CD4-positive, alpha-beta memory T cell (primary cell): Measurements from ENCODE around the gene EIF5AL1. TPM values are rescaled to one million over a fixed set of nuclear protein-coding genes. Genes with fewer than 3 reads are reported as not detected.
"Not testable (repeated sequence)": the region's sequence is repeated elsewhere in the genome, so short reads cannot be mapped to it uniquely, and the experiment has no call there.

Experiments
- CTCF ChIA-PET: fragments of 350-600 bp; sonication (Branson Sonifier 250); formaldehyde crosslinking; loops from one replicate; lab custom pipeline; 2021; ENCODE audit warnings: inconsistent platforms; ENCODE audit not compliant: partially characterized antibody; lab: Charles Lee
- POLR2A ChIA-PET: fragments of 350-600 bp; sonication (Branson Sonifier 250); formaldehyde crosslinking; loops from one replicate; lab custom pipeline; 2021; ENCODE audit not compliant: partially characterized antibody; lab: Charles Lee
- DNase-seq, 5 donors: peaks; one replicate each; pipeline versions ENCODE4 v3.0.0 to v3.0.0-alpha.2; 2020 to 2022; ENCODE audit warnings: mixed read lengths in 1 of 5
- H3K27ac ChIP-seq: one replicate; pipeline ENCODE4 v1.7.0; 2013; ENCODE audit warnings: low read depth, low read length
- H3K27me3 ChIP-seq: 2 replicates; pipeline ENCODE4 v1.7.0; 2013; ENCODE audit warnings: mild to moderate bottlenecking, low read length, moderate library complexity; ENCODE audit not compliant: insufficient read depth
- H3K36me3 ChIP-seq: 2 replicates; pipeline ENCODE4 v1.7.0; 2013; ENCODE audit warnings: mild to moderate bottlenecking, low read length, moderate library complexity; ENCODE audit not compliant: insufficient read depth
- H3K4me1 ChIP-seq: 2 replicates; pipeline ENCODE4 v1.7.0; 2013; ENCODE audit warnings: mild to moderate bottlenecking, low read length, moderate library complexity; ENCODE audit not compliant: insufficient read depth
- H3K4me3 ChIP-seq, 2 donors: one replicate each; pipeline ENCODE4 v1.7.0; 2013; ENCODE audit warnings: low read length in 2 of 2, mild to moderate bottlenecking in 1 of 2
- H3K9me3 ChIP-seq, 2 donors: one replicate each; pipeline ENCODE4 v1.7.0; 2013; ENCODE audit warnings: low read length in 2 of 2, control low read depth in 1 of 2; ENCODE audit not compliant: control insufficient read depth in 1 of 2
- H3K27ac Mint-ChIP-seq, 7 donors: one replicate each; pipeline ENCODE4 v1.8.0; 2020 to 2021; ENCODE audit warnings: mixed read lengths in 7 of 7, mild to moderate bottlenecking in 6 of 7, inconsistent platforms in 3 of 7, moderate library complexity in 3 of 7
- H3K27me3 Mint-ChIP-seq, 2 donors: one replicate each; pipeline ENCODE4 v1.8.0; 2020 to 2021; ENCODE audit warnings: mixed read lengths in 2 of 2
- H3K36me3 Mint-ChIP-seq, 2 donors: one replicate each; pipeline ENCODE4 v1.8.0; 2020 to 2021; ENCODE audit warnings: mixed read lengths in 2 of 2, inconsistent platforms in 1 of 2, mild to moderate bottlenecking in 1 of 2
- H3K4me1 Mint-ChIP-seq, 4 donors: one replicate each; pipeline ENCODE4 v1.8.0; 2020 to 2021; ENCODE audit warnings: mixed read lengths in 4 of 4, mild to moderate bottlenecking in 1 of 4
- H3K4me3 Mint-ChIP-seq, 8 donors: one replicate each; pipeline ENCODE4 v1.8.0; 2020 to 2021; ENCODE audit warnings: mixed read lengths in 8 of 8, mild to moderate bottlenecking in 7 of 8, moderate library complexity in 6 of 8, inconsistent platforms in 3 of 8
- H3K9me3 Mint-ChIP-seq, 8 donors: one replicate each; pipeline ENCODE4 v1.8.0; 2020 to 2021; ENCODE audit warnings: mixed read lengths in 8 of 8, mild to moderate bottlenecking in 5 of 8, inconsistent platforms in 3 of 8, moderate library complexity in 1 of 8
- intact Hi-C: fragments of 100-400 bp; cut with micrococcal nuclease; formaldehyde crosslinking; loops from one replicate; pipeline ENCODE4 v1.15.1; 2023
- polyA plus RNA-seq, 2 donors: library from polyadenylated mRNA; unstranded; fragments of 300-500 nt; fragmentation: Illumina TruSeq; gene quantifications; one replicate each; pipeline ENCODE4 v1.2.3, GENCODE V29; 2021
- total RNA-seq, 2 experiments: library from RNA; stranded (reverse); gene quantifications; one replicate each; pipeline ENCODE4 v1.2.3, GENCODE V29; 2021

Gene EIF5AL1
- total and polyA plus RNA-seq, 4 experiments from 2014 or later = 0.16 to 0.94 (median 0.58) TPM

DNA sequence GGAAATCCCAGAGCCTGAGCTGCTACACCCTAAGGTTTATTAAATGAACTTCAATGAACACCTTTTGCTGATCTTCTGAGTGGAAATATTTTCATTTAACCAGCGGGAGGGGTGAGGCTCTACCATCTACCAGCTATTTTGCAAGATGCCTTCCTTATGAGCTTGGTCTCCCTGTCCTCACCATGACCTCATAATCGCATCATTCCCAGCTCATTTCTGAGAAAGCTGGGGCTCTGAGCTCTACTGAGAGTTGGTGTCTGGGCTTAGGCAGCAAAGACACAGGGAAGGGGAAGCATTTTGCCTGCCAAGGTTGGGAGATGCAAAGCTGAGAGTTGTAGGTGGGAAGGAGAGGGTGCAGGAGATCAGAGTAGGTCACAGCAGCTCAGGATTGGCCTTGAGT, 7.8 kb upstream of the EIF5AL1 start:
- H3K9me3 ChIP-seq, H3K27me3 ChIP-seq, H3K4me3 Mint-ChIP-seq, H3K36me3 Mint-ChIP-seq, H3K9me3 Mint-ChIP-seq, CTCF ChIA-PET, POLR2A ChIA-PET, H3K4me1 Mint-ChIP-seq, intact Hi-C loops, H3K36me3 ChIP-seq, DNase-seq, H3K4me1 ChIP-seq, H3K27ac ChIP-seq, H3K4me3 ChIP-seq, H3K27ac Mint-ChIP-seq: not testable (repeated sequence)
- H3K27me3 Mint-ChIP-seq = peaks cover 10 to 16% of the 10 kb centered on the region in 2 donors

GRCh38 chr10:79505328-79505727, 7.0 kb upstream of the EIF5AL1 start:
- H3K4me3 Mint-ChIP-seq, H3K9me3 Mint-ChIP-seq, H3K9me3 ChIP-seq, intact Hi-C loops, H3K4me3 ChIP-seq, H3K27ac Mint-ChIP-seq, H3K36me3 Mint-ChIP-seq, DNase-seq, H3K36me3 ChIP-seq, POLR2A ChIA-PET, H3K27me3 ChIP-seq, H3K4me1 Mint-ChIP-seq, H3K4me1 ChIP-seq, H3K27ac ChIP-seq, CTCF ChIA-PET: not testable (repeated sequence)
- peaks cover 10 to 15% of the 10 kb centered on the region in 2 donors for H3K27me3 Mint-ChIP-seq

- Mint-ChIP-seq H3K9me3 (no peaks in the 10 kb centered on the region), H3K4me1 (peaks cover 0 to 2% (median under 1%) of the 10 kb centered on the region in 4 donors), H3K36me3 (no peaks in the 10 kb centered on the region), H3K27ac (no peak overlapping the region), H3K4me3 (no peak overlapping the region), H3K27me3 (peaks cover 10 to 15% of the 10 kb centered on the region in 2 donors)
- Histone ChIP-seq H3K27me3 (no peaks in the 10 kb centered on the region), H3K4me1 (no peaks in the 10 kb centered on the region), H3K36me3 (no peaks in the 10 kb centered on the region), H3K4me3 (no peak overlapping the region), H3K27ac (no peak overlapping the region), H3K9me3 (no peaks in the 10 kb centered on the region)
- DNase-seq = no peak
- ChIA-PET POLR2A (no interaction called here), CTCF (no interaction called here)
- intact Hi-C loops = no loop called here
Measured at GRCh38 chr10:79505829-79506228, 6.5 kb upstream of the EIF5AL1 start.

GRCh38 chr10:79507440-79508167, 4.7 kb upstream of the EIF5AL1 start:
- POLR2A ChIA-PET = no interaction called here
- CTCF ChIA-PET = interaction anchor here (1.7 kb wide), 1 partner anchor 133 kb away, joined by 5 read pairs; no protein-coding TSS in a partner anchor
- no peak overlapping the region for H3K4me3 Mint-ChIP-seq
- H3K9me3 Mint-ChIP-seq = no peaks in the 10 kb centered on the region
- Histone ChIP-seq H3K36me3 (no peaks in the 10 kb centered on the region), H3K4me1 (no peaks in the 10 kb centered on the region), H3K27ac (no peak overlapping the region), H3K27me3 (no peaks in the 10 kb centered on the region), H3K4me3 (no peak overlapping the region), H3K9me3 (no peaks in the 10 kb centered on the region)
- DNase-seq = no peak
- no peak overlapping the region for H3K27ac Mint-ChIP-seq
- peaks cover 10 to 15% of the 10 kb centered on the region in 2 donors for H3K27me3 Mint-ChIP-seq
- H3K4me1 Mint-ChIP-seq = peaks cover 0 to 2% (median under 1%) of the 10 kb centered on the region in 4 donors
- intact Hi-C loops = no loop called here
- H3K36me3 Mint-ChIP-seq = no peaks in the 10 kb centered on the region

- H3K27me3 ChIP-seq, H3K36me3 Mint-ChIP-seq, H3K9me3 Mint-ChIP-seq, H3K4me3 ChIP-seq, CTCF ChIA-PET, H3K27ac Mint-ChIP-seq, H3K4me1 ChIP-seq, POLR2A ChIA-PET, H3K27ac ChIP-seq, DNase-seq, H3K9me3 ChIP-seq, H3K4me1 Mint-ChIP-seq, H3K36me3 ChIP-seq, intact Hi-C loops, H3K4me3 Mint-ChIP-seq: not testable (repeated sequence)
- peaks cover 5 to 10% of the 10 kb centered on the region in 2 donors for H3K27me3 Mint-ChIP-seq
Measured at GRCh38 chr10:79508245-79508644, 4.1 kb upstream of the EIF5AL1 start.

DNA sequence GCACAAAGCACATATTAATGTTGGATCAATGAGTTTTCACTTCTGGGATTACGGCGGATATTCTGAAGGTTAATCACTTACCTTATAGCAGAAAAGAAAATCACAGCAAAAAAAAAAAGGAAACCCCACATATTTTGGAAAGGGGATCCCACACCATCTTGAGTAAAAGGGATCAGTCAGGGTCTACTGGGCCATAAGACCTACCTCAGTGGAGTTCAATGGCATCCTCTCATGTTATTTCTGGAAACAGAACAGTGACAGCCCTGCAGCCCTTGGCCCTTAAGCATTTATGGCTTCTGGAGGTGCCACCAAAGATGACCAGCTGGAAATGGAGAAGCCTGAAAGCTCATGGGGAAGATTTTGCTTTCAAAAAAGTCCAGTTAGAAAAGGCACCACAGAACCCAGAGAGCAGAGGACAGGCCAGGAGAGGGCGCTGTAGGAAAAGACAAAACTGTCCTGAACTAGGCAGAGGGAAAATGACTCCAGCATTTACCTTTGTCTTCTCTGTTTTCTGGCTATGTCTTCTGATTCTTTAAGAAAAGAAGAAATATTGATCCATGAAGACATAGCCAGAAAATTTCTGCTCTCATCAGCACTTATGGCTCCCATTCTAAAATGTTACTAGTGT, 2.9 kb upstream of the EIF5AL1 start:
- H3K4me3 Mint-ChIP-seq, H3K9me3 Mint-ChIP-seq, H3K9me3 ChIP-seq, H3K4me3 ChIP-seq, H3K36me3 ChIP-seq, H3K27ac ChIP-seq, intact Hi-C loops, POLR2A ChIA-PET, H3K4me1 Mint-ChIP-seq, CTCF ChIA-PET, H3K27me3 ChIP-seq, H3K36me3 Mint-ChIP-seq, DNase-seq, H3K27ac Mint-ChIP-seq, H3K4me1 ChIP-seq: not testable (repeated sequence)
- peaks cover 5 to 10% of the 10 kb centered on the region in 2 donors for H3K27me3 Mint-ChIP-seq

DNA sequence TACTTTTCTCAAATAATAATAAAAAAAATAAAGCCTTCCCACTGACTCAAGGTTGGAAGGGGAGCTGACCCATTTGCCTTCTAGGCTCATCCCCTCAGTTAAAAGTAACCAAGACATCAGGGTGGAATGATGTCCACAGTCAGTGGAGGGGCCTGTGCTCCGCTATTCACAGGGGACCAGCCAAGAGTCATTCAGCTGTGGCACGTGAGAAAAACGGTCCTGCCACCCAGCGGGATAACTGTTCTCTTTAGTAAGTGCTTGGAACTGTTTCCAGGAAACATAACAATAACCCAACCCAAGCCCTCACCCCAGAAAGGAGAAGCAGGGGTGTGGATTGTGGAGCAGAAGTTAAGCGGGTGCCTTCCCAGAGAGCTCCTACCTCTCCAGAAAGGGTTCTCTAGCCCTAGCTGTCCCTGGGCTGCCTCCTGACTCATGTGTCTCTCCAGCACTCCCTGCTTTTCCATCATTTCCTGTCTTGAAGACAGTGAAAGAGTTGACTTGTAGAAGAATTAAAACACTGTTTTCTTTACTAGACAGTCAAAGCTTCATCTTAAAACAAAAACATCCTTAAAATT, 2.3 kb upstream of the EIF5AL1 start:
- not testable (repeated sequence) for H3K4me1 ChIP-seq

More for the DNA sequence above, 2.3 kb upstream of the EIF5AL1 start:
- H3K36me3 Mint-ChIP-seq, H3K4me3 Mint-ChIP-seq, POLR2A ChIA-PET, H3K9me3 Mint-ChIP-seq, intact Hi-C loops, CTCF ChIA-PET, H3K4me3 ChIP-seq, DNase-seq, H3K27ac Mint-ChIP-seq, H3K4me1 Mint-ChIP-seq, H3K36me3 ChIP-seq, H3K27me3 ChIP-seq, H3K27ac ChIP-seq, H3K9me3 ChIP-seq: not testable (repeated sequence)
- H3K27me3 Mint-ChIP-seq = peaks cover 5 to 10% of the 10 kb centered on the region in 2 donors
